HG03135 (cell line): ENCODE measurements around the gene SPEG.
"Not testable (repeated sequence)": the region's sequence is repeated elsewhere in the genome, so short reads cannot be mapped to it uniquely, and the experiment has no call there.

Experiments
- ATAC-seq: cut with Tn5 transposase; IDR thresholded peaks from one replicate; pipeline ENCODE4 v1.9.1; 2021; ENCODE audit warnings: mild to moderate bottlenecking, moderate library complexity; ENCODE audit not compliant: unreplicated experiment

Gene SPEG

GRCh38 chr2:219404954-219405353 is 29.7 kb upstream of the SPEG start:
- no peak for ATAC-seq

- ATAC-seq = no peak
Observed at GRCh38 chr2:219405451-219405850, 29.2 kb upstream of the SPEG start.

GRCh38 chr2:219405958-219406860 is 28.4 kb upstream of the SPEG start:
- no peak for ATAC-seq

GRCh38 chr2:219406861-219407230 is 27.8 kb upstream of the SPEG start:
- ATAC-seq = no peak

- ATAC-seq = not testable (repeated sequence)
Observed at GRCh38 chr2:219407343-219407742, 27.3 kb upstream of the SPEG start.

- no peak for ATAC-seq
Observed at GRCh38 chr2:219408204-219408603, 26.4 kb upstream of the SPEG start.

- ATAC-seq = no peak
Observed at GRCh38 chr2:219408631-219409030, 26.0 kb upstream of the SPEG start.

GRCh38 chr2:219409619-219410018 is 25.0 kb upstream of the SPEG start:
- no peak for ATAC-seq

- ATAC-seq = no peak
Observed at GRCh38 chr2:219410390-219410789, 24.3 kb upstream of the SPEG start.

GRCh38 chr2:219414857-219415256 is 19.8 kb upstream of the SPEG start:
- ATAC-seq = no peak

GRCh38 chr2:219415580-219416234 is 18.9 kb upstream of the SPEG start:
- ATAC-seq = no peak

GRCh38 chr2:219416235-219416602 is 18.4 kb upstream of the SPEG start:
- ATAC-seq = no peak

GRCh38 chr2:219416938-219417337 is 17.7 kb upstream of the SPEG start:
- ATAC-seq = no peak

GRCh38 chr2:219417374-219417773 is 17.3 kb upstream of the SPEG start:
- no peak for ATAC-seq

- ATAC-seq = no peak
Observed at GRCh38 chr2:219418155-219419011, 16.3 kb upstream of the SPEG start, which contains the start of gene DES. Gene DES (plus strand): TSS chr2:219418377. CDS start chr2:219418463, 86 bp downstream.

- no peak for ATAC-seq
Observed at GRCh38 chr2:219419012-219419324, 15.7 kb upstream of the SPEG start.

- ATAC-seq = no peak
Observed at GRCh38 chr2:219419331-219420197, 15.1 kb upstream of the SPEG start.

GRCh38 chr2:219420687-219421086 is 14.0 kb upstream of the SPEG start:
- no peak for ATAC-seq

- ATAC-seq = no peak
Observed at GRCh38 chr2:219421323-219421722, 13.3 kb upstream of the SPEG start.

GRCh38 chr2:219422952-219423534 is 11.6 kb upstream of the SPEG start:
- no peak for ATAC-seq
